GM12874 (cell line): ENCODE data around the gene NELFCD.

ENCODE experiments used
- TF ChIP-seq, protein P1 (sequence below): IDR thresholded peaks from 2 replicates; pipeline ENCODE4 v1.5.1; 2011; ENCODE audit warnings: low read depth, mild to moderate bottlenecking, control low read depth, low read length, moderate library complexity; ENCODE audit not compliant: insufficient read depth

The NELFCD gene

DNA sequence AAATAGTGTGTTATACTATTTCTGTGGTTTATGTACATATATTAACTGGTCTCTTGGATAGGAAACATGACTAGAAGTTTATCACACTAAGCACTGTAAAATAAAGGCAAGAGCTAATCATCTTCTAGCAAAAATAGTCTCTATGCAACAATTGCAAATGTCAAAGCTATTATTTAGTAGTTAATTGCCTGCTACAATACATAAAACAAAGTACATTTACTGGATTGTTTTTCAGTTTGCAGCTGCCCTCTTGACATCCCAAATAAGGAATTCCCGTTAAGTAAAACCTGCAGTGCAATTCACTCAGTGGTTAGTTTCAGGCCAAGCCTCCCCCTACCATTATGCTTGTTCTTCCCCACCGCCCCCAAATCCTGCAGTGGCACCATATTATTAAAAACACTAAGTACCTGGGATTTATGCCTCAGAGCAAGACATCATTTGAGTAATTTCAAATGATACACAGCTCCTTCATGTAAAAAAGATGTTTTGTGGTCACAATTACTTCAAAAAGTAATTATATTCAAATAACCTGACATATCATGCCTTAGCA, 52.6 kb downstream of the NELFCD start:
- TF ChIP-seq, protein P1, sequence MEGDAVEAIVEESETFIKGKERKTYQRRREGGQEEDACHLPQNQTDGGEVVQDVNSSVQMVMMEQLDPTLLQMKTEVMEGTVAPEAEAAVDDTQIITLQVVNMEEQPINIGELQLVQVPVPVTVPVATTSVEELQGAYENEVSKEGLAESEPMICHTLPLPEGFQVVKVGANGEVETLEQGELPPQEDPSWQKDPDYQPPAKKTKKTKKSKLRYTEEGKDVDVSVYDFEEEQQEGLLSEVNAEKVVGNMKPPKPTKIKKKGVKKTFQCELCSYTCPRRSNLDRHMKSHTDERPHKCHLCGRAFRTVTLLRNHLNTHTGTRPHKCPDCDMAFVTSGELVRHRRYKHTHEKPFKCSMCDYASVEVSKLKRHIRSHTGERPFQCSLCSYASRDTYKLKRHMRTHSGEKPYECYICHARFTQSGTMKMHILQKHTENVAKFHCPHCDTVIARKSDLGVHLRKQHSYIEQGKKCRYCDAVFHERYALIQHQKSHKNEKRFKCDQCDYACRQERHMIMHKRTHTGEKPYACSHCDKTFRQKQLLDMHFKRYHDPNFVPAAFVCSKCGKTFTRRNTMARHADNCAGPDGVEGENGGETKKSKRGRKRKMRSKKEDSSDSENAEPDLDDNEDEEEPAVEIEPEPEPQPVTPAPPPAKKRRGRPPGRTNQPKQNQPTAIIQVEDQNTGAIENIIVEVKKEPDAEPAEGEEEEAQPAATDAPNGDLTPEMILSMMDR = no peak

- TF ChIP-seq, protein P1 = no peak
Observed at GRCh38 chr20:59035381-59035780, 54.3 kb downstream of the NELFCD start.

DNA sequence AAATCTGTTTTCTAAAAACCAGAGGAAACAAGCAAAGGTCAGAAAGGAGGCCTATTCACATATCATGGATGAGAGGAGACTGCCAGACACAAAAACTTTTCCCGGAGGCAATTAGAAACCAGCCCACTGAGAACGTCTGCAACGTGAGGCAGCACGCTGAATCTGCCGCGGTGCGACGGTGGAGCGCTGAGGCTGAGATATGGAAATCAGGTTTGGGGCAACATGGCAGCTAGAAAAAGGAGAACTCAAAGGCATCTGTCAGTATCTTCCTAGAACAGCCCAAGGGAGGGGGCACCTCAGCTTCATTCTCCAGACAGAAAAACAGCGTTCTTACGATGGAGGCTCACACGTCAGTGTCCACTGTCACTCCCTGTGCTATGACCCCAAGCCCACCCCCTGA, 56.3 kb downstream of the NELFCD start:
- TF ChIP-seq, protein P1 = no peak

DNA sequence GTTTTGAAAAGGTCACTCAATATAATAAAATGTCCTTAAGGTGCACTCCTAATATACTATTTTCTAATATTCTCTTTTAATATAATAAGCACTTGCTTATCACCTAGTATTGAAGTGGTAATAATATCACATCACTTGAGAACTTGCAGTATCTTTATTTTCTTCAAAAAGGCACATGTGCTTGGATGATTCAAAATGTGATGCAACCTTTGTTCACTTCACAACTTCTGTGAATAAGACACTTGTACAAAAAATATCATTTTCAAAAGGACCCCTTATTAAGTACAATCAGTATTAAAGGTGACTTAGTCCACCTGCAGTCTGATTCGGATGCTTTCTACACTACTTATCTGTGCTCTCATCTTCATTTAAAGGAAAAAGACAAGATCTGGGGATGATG, 58.2 kb downstream of the NELFCD start:
- TF ChIP-seq, protein P1 = no peak

- TF ChIP-seq, protein P1 = no peak
Observed at GRCh38 chr20:59040667-59041066, 59.6 kb downstream of the NELFCD start.

DNA sequence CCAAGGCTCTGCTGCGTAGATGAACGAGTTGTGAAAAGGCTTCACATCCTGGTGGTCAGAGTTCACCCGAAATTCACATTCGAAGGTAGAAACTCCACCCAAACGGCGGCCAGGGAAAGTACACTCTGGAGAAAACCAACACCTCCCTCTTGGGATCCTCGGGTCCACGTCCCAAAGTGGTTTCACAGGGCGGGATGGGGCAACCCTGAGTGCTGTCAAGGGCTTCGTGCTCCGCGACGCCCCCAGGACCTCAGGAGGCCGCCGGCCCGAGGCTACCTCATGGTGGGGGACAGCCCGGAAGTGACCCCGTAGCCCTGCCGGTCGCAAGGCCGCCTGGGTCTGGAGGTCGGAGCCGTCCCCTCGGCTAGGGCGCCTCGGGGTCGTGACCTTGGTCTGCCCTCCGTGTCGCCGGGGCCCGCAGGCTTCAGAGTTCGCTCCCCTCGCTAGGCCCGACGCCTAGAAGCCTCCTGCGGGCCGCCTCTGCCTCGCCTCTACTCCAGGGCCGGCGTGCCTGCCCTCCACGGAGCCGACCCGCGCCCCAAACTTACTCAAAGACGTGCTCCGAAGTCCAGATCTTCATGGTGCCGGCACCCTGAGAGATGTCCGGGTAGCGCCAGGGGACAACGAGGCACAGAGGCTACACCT, 61.2 kb downstream of the NELFCD start, which contains the start of gene PRELID3B:
PRELID3B (minus strand) TSS at position 636 of the 645 bp plus-strand sequence; CDS start at position 580, 56 bp downstream.
- TF ChIP-seq, protein P1 = no peak

GRCh38 chr20:59042796-59043631, 62.0 kb downstream of the NELFCD start:
- TF ChIP-seq, protein P1 = no peak
